ENCODE measurements around the gene MAPK9. TPM values are rescaled to one million over a fixed set of nuclear protein-coding genes. Genes with fewer than 3 reads are reported as not detected.
A peak's percentile ranks its signal among the peaks of the same experiment; 100 is the strongest.

Gene MAPK9
- total and polyA plus RNA-seq, 11 donors, result 15.2 to 51.3 (median 41.2) TPM

- WGBS, 4 donors, result 93 to 97% (median 96%) methylated on average over 19 of the region's 19 CpGs
- peaks cover 0 to 32% (median 5%) of the 10 kb centered on the region in 9 donors for H3K36me3 ChIP-seq
- ATAC-seq, result no peak
Measured at GRCh38 chr5:180335614-180336233, 43.8 kb upstream of the MAPK9 start.

GRCh38 chr5:180334751-180335613 lies 43.1 kb upstream of the MAPK9 start:
- no peaks in the 10 kb centered on the region for H3K9me3 ChIP-seq
- H3K27me3 ChIP-seq, result peaks cover 0 to 8% (median 0%) of the 10 kb centered on the region in 9 donors
- ATAC-seq (no peak), DNase-seq (peak in 2 of 5 donors; percentile 25 to 45)
- H3K4me3 ChIP-seq, result no peak overlapping the region
- WGBS, 4 donors, result 84 to 89% (median 85%) methylated on average over 8 to 15 of the region's 15 CpGs
- intact Hi-C loops (cut with DNase I), result loop anchor here in 1 of 10 donors (5.0 kb wide), 1 partner anchor 208 kb away; no protein-coding TSS in a partner anchor
- H3K27ac ChIP-seq, result no peak overlapping the region
- peaks cover 0 to 8% (median 0%) of the 10 kb centered on the region in 12 donors for H3K4me1 ChIP-seq
- peaks cover 0 to 32% (median 5%) of the 10 kb centered on the region in 9 donors for H3K36me3 ChIP-seq
- TF ChIP-seq, protein P1, sequence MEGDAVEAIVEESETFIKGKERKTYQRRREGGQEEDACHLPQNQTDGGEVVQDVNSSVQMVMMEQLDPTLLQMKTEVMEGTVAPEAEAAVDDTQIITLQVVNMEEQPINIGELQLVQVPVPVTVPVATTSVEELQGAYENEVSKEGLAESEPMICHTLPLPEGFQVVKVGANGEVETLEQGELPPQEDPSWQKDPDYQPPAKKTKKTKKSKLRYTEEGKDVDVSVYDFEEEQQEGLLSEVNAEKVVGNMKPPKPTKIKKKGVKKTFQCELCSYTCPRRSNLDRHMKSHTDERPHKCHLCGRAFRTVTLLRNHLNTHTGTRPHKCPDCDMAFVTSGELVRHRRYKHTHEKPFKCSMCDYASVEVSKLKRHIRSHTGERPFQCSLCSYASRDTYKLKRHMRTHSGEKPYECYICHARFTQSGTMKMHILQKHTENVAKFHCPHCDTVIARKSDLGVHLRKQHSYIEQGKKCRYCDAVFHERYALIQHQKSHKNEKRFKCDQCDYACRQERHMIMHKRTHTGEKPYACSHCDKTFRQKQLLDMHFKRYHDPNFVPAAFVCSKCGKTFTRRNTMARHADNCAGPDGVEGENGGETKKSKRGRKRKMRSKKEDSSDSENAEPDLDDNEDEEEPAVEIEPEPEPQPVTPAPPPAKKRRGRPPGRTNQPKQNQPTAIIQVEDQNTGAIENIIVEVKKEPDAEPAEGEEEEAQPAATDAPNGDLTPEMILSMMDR (IDR thresholded peaks at IDR 0.05), result no peak
- TF ChIP-seq POLR2A (IDR thresholded peaks at IDR 0.05), result no peak

More at GRCh38 chr5:180335614-180336233, 43.8 kb upstream of the MAPK9 start:
- DNase-seq, result peak in 2 of 5 donors; percentile 24 to 35
- no peak for TF ChIP-seq POLR2A (IDR thresholded peaks at IDR 0.05)
- TF ChIP-seq, protein P1 (IDR thresholded peaks at IDR 0.05), result no peak
- H3K4me1 ChIP-seq, result peaks cover 0 to 7% (median 0%) of the 10 kb centered on the region in 12 donors
- H3K27ac ChIP-seq, result no peak overlapping the region
- intact Hi-C loops (cut with DNase I), result no loop called here
- peaks cover 0 to 8% (median 0%) of the 10 kb centered on the region in 9 donors for H3K27me3 ChIP-seq
- H3K4me3 ChIP-seq, result no peak overlapping the region
- H3K9me3 ChIP-seq, result no peaks in the 10 kb centered on the region

DNA sequence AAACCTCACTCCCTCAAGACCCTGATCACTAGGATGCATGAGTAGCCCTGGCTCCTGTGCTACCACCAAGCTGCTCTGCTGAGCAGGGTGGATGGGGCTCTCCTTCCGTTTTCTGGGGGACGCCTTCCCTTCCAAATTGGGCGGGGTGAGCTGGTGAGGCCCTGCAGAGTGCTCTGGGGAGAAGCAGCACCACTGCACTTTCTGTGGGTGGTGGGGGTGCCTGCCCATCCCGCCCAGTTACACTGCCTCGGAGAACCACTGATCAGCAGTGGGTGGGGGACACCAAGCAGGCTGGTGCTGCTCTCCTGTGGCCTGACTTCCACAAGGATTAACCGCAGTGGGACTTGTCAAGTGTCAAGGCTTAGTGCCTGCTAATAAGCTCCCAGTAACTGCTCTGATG lies 42.3 kb upstream of the MAPK9 start:
- WGBS, 4 donors, result 83 to 88% (median 86%) methylated on average over 3 to 6 of the region's 6 CpGs
- Histone ChIP-seq H3K9me3 (no peaks in the 10 kb centered on the region), H3K36me3 (peaks cover 0 to 32% (median 5%) of the 10 kb centered on the region in 9 donors), H3K27me3 (peaks cover 0 to 8% (median 0%) of the 10 kb centered on the region in 9 donors), H3K27ac (peak overlapping the region in 1 of 12 donors; percentile 46), H3K4me3 (no peak overlapping the region), H3K4me1 (peaks cover 0 to 8% (median 0%) of the 10 kb centered on the region in 12 donors)
- TF ChIP-seq, protein P1 (IDR thresholded peaks at IDR 0.05), result no peak
- no peak for TF ChIP-seq POLR2A (IDR thresholded peaks at IDR 0.05)
- ATAC-seq, result no peak
- intact Hi-C loops (cut with DNase I), result loop anchor here in 1 of 10 donors (5.0 kb wide), 1 partner anchor 207 kb away; no protein-coding TSS in a partner anchor
- peak in 1 of 5 donors; percentile 17 for DNase-seq

All from heart left ventricle (tissue), 16 donors.